Tibial nerve (tissue), 3 donors: ENCODE results near the gene TMA7.

Source experiments
- POLR2A ChIP-seq, 2 donors: fragments of 450-650 bp; IDR thresholded peaks; one replicate each; pipeline ENCODE4 v1.6.1; 2017; ENCODE audit warnings: antibody characterized with exemption in 2 of 2, mild to moderate bottlenecking in 2 of 2, moderate library complexity in 2 of 2
- TF ChIP-seq, protein P1 (sequence below), 5 experiments: fragments of 200-600 bp in 3 of 5; fragments of 450-650 bp in 2 of 5; sonication (generic) in 3 of 5; IDR thresholded peaks; one replicate each; pipeline ENCODE4 v1.5.1; 2016 to 2019; ENCODE audit warnings: antibody characterized with exemption in 5 of 5, mild to moderate bottlenecking in 3 of 5, moderate library complexity in 2 of 5

DNA sequence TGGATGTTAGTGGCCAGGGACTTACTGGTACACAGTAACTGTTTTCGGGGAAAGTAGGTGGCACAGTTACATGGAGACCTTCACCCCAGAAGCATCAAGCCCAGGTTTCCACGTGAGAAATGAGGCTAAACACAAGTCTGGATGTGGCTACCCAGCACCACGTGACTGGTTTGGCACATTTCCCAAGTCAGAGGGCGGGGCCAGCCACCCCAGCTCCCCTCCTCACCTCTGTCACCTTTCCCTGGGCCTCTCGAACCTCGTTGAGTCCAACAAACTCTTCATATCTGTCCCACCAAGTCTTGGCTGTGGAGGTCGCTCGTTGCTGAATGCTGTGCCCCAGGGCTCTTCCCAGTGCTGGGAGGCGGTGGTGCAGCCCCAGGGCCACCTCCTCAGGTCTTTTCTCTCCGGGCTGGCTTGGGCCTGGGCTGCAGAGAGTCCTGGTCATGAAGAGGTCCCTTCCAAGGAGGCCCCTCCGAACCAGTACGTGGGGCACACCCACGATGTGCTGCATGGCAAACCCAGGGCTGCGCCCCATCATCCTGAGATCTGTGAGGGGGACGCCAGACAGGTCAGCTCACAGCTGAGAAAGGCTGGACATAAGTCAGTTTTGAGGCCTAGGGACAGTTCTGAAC, 5.3 kb upstream of the TMA7 start:
- TF ChIP-seq, protein P1, sequence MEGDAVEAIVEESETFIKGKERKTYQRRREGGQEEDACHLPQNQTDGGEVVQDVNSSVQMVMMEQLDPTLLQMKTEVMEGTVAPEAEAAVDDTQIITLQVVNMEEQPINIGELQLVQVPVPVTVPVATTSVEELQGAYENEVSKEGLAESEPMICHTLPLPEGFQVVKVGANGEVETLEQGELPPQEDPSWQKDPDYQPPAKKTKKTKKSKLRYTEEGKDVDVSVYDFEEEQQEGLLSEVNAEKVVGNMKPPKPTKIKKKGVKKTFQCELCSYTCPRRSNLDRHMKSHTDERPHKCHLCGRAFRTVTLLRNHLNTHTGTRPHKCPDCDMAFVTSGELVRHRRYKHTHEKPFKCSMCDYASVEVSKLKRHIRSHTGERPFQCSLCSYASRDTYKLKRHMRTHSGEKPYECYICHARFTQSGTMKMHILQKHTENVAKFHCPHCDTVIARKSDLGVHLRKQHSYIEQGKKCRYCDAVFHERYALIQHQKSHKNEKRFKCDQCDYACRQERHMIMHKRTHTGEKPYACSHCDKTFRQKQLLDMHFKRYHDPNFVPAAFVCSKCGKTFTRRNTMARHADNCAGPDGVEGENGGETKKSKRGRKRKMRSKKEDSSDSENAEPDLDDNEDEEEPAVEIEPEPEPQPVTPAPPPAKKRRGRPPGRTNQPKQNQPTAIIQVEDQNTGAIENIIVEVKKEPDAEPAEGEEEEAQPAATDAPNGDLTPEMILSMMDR (IDR thresholded peaks at IDR 0.05), result no peak
- no peak for TF ChIP-seq POLR2A (IDR thresholded peaks at IDR 0.05)
